ENCODE data around the gene NELFB.

NELFB gene

GRCh38 chr9:137268538-137269201 lies 13.5 kb downstream of the NELFB start:
- no peak for DNase-seq (ENCODE audit: low read depth in 2 of 2)

DNA sequence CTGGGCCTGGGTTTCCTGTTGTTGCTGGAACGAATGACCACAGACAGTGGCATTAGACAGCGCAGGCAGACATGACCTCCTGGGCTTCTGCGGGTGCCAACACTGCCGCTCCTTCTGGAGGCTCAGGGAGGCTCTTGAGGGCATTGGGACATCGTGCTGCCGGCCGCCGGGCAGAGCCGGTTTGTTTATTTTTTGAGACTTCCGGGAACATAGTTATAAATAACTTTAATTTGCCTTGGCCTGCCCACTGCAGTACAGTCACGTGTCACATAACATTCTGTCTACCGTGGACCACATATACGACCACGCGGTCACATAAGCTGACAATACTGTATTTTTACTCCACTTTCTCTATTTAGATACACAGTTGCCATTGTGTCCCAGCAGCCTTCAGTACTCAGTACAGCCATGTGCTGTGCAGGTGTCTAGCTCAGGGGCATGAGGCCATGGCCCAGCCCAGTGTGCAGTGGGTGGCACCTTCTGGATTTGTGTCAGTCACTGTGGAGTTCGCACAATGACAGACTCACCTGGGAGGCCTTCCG lies 14.2 kb downstream of the NELFB start:
- DNase-seq (ENCODE audit: low read depth in 2 of 2): no peak

DNA sequence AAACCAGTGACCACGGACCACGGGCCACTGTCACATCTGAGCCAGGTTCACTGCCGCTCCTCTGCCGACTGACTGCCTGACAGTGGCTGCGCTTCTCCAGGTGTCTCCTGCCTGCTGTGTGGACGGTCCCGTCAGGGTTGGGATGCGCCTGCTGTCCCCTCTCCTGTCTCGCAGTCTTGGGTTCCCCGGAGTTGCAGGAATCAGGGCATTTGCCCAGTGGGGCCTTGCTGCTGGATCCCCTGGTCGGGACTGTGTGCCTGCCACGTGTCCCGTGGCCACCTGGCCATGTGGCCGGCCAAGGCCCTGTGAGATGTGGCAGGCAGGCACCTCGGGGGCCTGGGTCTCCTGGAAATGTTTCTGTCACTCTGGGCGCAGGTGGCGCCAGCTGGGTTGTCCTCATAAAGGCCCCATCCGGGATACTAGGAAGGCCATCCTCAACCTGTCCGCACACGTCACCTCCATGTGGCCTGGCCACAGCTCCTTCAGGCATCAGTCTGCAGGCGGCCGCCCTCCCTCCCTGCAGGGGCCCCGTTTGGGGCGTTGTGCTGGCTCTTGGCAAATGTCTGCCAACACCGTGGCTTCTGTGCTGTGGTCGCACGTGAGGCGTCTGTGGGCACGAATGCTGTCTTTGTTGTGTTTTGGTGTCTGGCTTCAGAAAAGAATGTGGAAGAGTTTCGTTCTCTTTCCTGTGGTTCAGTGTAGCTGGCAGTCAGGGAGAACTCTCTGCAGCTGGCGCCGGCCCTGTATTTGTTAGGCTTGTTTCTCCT lies 16.0 kb downstream of the NELFB start:
- no peak for DNase-seq (ENCODE audit: low read depth in 2 of 2)

GRCh38 chr9:137271696-137272076 lies 16.6 kb downstream of the NELFB start:
- DNase-seq (ENCODE audit: low read depth in 2 of 2): no peak

DNA sequence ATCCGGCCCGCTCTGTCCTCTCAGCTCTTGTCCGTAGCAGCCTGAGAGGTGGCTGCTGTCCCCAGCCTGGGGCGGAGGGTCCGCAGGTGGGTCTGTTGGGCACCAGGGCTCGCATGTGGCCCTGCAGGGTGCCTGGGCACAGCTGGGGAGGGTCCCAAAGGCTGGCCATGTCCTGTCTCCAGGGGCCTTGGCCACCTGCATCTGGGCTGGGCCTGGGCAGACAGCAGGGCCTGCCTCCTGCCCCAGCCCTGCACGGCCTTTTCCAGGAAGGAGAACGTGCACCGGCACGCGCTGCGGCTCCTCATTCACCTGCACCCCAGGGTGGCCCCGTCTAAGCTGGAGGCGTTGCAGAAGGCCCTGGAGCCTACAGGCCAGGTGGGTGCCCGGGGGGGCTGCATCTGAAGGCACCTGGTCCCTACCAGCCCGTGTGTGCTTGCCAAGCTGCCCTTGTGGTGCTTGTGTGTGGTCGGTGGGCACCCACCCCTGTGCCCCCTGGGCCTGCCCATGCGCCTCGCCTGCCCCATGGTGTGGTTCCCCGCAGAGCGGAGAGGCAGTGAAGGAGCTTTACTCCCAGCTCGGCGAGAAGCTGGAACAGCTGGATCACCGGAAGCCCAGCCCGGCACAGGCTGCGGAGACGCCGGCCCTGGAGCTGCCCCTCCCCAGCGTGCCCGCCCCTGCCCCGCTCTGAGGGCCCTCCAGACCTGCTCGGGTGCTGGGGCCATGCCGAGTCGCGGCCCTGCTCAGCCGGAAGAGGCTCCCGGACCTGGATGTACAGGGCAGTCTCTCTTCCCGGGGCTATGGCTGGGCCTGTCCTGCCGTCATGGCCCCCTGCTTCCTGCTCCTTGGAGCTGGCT lies 17.3 kb downstream of the NELFB start:
- DNase-seq (ENCODE audit: low read depth in 2 of 2): no peak

DNA sequence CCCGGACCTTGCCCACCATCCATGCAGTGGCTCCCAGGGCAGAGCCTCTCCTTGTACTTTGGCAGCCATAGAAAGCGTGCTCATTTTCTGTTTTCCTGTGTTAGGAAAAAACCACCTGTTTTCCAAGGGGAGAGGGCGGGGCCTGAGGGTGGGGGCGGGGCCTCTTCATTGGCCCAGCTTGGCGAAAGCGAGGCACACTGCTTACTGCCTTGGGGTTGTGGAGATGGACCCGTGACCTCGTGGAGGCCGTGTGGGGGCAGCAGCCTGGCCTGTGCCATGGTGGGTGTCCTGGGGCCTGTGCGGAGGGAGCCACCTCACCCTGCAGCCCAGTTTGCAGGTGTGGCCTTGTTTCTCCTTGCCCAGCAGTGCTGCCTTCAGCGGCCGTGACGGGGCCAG lies 18.0 kb downstream of the NELFB start:
- DNase-seq (ENCODE audit: low read depth in 2 of 2): no peak

GRCh38 chr9:137273611-137274320 lies 18.6 kb downstream of the NELFB start:
- no peak for DNase-seq (ENCODE audit: low read depth in 2 of 2)

- DNase-seq (ENCODE audit: low read depth in 2 of 2): no peak
Observed at GRCh38 chr9:137275203-137275587, 20.1 kb downstream of the NELFB start.

GRCh38 chr9:137275588-137276472 lies 20.7 kb downstream of the NELFB start:
- no peak for DNase-seq (ENCODE audit: low read depth in 2 of 2)

DNA sequence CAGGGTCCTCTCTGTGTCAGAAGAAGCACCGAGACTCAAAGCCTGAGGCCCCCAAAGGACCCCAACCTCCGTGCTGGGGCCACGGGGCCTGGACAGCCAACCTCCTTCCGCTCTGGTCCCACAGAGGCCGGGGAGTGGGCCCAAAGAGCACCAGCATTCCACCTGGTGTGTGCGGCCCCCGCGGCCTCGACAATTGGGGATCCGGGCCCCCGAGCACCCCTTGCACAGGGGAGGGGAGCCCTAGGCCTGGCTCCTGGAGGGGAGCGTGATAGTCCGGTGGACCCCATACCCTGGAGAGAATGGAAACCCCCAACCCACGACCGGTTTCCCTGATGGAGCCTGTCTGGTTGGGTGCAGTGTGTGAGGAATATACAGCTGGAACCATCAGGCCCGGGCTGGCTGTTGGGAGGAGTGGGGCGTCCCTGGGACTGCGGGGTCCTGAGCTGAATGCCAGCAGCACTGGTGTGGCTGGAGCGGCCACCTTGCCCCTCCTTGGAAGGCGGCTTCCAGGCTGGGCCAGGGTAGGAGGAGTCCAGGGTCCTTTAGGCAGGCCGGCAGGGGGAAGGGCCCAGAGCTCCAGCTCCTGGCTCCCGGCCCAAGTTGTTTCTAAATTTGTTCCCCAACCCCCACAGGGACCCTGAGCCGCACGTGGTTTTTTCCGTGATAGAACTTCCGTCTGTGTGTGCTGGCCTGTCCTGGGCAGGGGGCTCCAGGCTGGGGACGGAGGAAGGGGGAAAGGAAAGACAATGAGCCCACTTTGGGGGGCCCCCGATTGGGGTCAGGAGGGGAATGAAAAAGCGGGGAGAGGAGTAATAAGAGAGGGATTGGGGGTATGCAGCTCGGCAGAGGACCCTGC lies 21.6 kb downstream of the NELFB start:
- DNase-seq (ENCODE audit: low read depth in 2 of 2): no peak

GRCh38 chr9:137277329-137278041 lies 22.4 kb downstream of the NELFB start, which contains the start of gene TOR4A:
TOR4A (plus strand) TSS chr9:137277726; CDS start chr9:137278690, 964 bp downstream.
- DNase-seq (ENCODE audit: low read depth in 2 of 2): no peak

DNA sequence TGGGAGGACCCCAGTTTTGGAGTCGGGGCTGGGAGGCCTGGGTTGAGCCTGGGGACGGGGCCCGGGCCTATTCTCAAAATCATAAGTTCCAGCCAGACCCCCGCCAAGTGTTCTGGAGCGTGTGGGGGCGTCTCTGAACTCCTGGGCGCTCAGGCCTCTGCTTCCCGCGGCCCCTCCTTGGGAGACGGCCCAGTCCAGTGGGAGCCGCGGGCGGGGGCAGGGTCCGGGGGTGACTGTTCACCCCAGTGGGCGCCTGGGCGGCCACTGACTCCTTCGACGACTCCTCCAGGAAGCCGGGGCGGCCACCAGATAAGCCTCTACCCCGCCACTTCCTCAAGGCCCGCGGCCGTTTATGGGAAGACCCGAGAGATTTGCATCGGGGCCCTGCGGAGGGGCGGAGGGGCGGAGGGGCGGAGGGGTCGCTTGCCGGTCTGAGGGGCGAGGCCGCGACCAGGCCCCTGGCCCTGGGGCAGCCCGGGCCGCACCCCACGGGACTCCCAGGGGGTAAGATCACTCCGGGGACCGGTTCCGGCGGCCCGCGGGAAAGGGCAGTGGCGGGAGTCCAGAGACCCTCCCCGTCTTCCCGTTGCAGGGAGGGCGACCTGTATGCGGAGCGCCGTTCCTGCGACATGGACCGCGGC lies 23.1 kb downstream of the NELFB start:
- no peak for DNase-seq (ENCODE audit: low read depth in 2 of 2)

DNA sequence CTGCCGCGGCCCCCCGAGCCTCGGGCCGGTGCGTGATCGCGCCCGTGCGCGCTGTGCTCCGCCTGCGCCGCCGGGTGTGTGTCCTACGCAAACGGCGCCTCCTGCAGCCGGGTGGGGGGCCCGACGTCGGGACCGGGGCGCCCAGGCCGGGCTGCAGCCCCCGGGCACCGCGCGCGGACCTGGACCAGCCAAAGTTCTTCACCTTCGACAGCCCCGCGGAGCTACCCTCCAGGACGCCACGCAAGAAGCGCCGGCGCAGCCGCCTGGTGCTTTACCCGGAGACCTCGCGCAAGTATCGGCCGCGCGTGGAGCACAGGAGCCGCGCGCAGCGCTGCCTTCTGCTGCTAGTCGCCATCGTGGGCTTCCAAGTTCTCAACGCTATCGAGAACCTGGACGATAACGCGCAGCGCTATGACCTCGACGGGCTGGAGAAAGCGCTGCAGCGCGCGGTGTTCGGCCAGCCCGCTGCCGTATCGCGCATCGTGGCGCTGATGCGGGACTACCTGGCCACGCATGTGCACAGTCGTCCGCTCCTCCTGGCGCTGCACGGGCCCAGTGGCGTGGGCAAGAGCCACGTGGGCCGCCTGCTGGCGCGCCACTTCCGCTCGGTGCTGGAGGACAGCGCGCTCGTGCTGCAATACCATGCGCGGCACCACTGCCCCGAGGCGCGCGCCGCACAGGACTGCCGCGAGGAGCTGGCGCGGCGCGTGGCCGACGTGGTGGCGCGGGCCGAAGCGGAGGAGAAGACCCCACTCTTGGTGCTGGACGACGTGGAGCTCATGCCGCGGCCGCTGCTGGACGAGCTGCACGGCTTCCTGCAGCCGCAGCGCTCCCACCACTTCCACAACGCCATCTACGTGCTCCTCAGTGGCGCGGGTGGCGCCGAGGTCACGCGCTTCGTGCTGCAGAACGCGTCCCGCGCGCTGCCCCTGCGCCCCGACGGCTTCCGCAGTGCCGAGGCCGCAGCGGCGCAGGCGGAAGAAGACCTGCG lies 23.9 kb downstream of the NELFB start:
- no peak for DNase-seq (ENCODE audit: low read depth in 2 of 2)

- DNase-seq (ENCODE audit: low read depth in 2 of 2): no peak
Observed at GRCh38 chr9:137279741-137280473, 24.8 kb downstream of the NELFB start.

DNA sequence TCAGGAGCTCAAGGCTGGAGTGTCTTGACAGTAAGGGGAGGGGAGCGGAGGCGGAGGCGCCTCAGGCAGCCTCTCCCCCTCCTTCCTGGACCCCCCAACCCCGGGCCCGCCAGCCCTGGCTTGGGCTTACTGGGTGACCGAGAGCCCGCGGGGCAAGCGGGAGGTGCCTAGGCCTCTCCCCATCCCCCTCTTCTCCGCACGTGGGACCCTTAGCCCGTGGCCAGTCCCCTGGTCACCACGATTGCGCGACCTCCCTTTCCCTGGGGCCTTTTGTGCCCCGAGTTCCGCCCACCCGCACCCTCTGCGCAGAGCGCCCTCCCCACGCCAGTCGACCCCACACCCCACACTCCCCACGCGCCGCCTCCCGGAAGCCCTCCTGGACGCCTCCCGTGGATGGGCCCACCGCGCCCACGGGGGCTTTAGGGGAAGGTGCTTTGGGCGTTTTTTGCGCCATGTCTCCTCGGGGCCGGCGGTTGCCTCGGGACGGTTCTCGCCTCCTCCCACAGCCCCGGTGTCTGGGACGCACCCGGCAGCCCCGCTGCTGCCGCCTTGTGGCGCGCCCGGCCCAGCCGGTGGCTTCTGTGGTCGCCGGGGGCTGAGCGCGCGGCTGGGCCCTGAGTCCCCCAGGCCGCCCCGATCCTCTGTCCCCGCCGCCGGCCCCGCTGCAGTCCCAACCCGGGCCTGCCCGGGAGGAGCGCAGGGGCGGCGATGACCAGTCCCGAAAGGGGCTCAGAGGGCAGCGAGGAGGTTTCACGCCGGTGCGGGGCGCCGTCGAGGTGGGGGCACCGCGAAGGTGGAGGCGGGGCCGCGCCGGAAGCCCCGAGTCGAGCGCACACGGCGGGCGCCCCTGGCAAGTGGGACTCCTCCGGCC lies 25.6 kb downstream of the NELFB start:
- no peak for DNase-seq (ENCODE audit: low read depth in 2 of 2)
